Glomerular visceral epithelial cell (primary cell): ENCODE results near the gene FOXK1.
"Not testable (repeated sequence)": the region's sequence is repeated elsewhere in the genome, so short reads cannot be mapped to it uniquely, and the experiment has no call there.

Source experiments
- DNase-seq: peaks from one replicate; pipeline ENCODE4 v3.0.0-alpha.2; 2016; ENCODE audit errors: extremely low spot score

The FOXK1 gene

DNA sequence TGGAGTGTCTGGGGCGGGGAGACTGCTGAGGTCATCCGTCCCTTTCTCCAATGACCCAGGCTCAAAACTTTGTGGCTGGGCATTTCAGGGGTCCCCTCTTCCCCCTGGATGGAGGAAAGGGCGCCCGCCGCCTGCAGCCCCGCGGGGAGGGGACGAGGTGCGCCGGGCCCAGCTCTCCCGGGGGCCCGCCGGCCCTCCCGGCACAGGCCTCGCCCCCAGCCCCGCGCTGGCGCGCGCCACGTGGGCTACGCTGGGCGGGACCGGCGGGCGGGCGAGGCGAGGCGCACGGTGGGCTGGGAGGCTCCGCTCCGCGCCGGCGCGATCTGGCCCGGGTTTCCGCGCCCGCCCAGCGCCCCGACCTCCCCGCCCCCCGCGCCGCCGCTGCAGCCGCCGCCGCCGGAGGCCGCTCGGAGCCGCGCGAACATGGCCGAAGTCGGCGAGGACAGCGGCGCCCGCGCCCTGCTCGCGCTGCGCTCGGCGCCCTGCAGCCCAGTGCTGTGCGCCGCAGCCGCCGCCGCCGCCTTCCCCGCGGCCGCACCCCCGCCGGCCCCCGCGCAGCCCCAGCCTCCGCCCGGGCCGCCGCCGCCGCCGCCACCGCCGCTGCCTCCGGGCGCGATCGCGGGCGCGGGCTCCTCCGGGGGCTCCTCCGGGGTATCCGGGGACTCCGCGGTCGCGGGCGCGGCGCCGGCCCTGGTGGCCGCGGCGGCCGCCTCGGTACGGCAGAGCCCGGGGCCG is at the start of gene FOXK1:
TSS of gene FOXK1 (plus strand) at position 410 of the 735 bp plus-strand sequence. CDS start at position 424, 14 bp downstream.
- DNase-seq = peak; percentile 80

DNA sequence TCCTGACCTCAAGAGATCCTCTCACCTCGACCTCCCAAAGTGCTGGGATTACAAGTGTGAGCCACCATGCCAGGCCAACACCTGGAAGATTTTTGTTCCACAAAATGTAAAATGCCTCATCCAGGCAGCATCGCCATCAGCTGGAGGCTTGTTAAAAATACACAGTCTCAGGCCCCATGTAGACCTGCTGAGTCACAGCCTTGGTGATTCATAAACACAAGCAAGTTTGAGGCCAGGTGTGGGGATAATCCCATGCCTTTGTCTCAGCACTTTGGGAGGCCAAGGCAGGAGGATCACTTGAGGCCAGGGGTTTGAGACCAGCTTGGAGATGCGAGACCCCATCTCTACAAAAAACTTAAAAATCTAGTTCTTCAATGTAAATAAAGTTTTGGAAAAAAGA is 49.1 kb upstream of the FOXK1 start:
- DNase-seq = no peak

DNA sequence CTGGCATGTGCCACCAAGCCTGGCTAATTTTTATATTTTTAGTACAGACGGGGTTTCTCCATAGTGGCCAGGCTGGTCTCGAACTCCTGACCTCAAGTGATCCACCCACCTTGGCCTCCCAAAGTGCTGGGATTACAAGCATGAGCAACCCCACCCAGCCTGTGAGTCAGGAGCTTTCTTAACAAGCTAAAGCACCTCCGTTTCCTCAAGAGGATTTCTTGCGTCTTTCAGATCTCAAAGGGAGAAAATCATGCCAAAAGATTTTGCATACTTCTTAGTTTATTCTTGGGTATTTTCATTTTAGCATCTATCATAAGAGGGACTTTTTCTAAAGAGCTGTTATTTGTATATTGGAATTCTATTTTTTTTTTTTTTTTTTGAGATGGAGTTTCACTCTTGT is 47.9 kb upstream of the FOXK1 start:
- DNase-seq = no peak

DNA sequence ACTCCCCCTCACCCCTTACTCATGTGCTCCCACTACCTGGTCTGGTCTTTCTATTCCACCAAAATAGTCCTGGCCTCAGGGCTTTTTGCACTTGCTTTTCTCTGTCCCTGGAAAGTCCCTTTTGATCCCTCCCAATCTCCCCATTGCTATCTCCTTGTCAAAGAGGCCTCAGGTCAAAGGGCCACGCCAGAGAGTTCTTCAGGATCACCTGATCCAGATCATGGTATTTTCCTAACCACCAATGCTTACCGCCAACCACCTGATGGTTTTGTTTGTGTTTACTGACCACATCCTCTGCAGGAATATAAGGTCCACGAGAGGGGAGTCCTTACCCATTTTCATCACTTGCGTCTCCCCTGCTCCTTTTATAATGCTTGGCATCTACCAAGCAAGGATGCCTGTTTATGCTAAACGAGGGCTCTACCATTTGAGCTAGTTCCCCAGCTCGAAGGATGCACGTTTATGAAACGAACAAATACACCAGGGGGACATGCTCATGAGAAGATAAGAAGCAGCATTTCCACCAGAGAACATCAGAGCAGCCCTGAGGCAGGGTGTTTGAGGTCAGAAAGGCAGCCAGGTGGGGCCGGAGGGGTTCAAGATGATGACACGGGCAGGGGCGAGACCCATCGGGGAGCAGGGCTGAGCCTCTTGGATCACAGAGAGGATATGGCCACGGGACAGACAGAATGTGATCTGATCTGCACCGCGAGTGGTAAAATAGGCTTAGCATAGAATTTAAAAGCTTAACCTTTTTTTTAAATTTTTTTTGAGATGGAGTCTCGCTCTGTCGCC is 43.1 kb upstream of the FOXK1 start:
- DNase-seq = no peak

DNA sequence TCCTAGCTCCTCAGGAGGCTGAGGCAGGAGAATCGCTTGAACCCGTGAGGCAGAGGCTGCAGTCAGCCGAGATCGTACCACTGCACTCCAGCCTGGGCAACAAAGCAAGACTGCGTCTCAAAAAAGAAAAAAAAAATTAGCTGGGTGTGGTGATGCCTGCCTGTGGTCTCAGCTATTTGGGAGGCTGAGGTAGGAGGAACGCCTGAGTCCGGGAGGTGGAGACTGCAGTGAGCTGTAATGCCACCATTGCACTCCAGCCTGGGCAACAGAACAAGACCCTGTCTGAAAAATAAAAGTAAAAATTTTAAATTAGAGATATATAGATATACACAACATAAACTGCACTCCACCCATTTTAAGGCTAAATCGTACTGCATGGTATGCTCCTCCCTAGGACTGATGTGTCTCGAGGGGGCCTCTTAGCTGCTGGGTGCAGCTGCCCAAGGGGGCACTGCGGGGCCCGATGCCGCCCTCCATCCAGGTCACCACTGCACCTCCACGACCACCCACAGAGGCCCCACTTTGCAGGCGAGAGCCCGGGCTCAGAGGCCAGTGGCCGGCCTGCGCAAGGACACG is 40.9 kb upstream of the FOXK1 start:
- DNase-seq = no peak

DNA sequence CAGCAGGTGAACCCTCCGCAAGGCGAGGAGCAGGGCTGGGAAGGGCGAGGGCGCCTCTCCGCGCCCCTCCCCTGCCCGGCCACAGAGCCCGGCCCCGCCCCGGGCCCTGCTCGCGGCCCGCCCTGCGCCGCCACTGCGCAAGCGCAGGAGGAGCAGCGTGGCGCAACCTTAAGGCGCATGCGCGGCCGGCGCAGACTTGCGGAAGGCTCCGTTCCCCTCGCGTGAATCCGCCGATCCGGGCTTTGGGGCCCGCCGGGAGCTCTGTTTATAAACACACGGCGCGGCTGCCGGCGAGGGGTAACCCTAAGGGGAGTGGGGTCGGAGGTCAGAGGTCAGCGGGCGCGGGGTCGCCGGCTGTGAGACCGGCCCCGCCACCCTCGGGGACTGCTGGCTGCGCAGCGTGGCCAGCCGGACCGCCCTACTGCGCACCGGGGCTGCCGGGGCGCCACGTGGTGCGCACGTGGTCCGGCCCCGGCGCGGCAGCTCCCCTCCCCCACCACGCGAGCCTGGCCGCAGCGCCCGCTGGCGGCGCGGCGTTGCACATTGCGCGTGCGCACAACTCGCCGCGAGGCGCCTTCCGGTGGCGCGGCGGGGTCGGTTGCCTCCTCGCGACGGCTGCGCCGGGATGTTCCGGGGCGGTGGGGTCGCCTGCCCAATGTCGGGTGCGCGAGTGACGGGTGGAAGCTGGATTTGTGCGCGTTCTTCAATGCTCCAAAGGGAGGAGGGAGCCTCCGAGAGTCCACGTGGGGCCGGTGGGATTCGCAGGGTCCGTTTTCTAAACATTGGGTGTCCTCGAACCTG is 40.2 kb upstream of the FOXK1 start:
- DNase-seq = peak; percentile 95

DNA sequence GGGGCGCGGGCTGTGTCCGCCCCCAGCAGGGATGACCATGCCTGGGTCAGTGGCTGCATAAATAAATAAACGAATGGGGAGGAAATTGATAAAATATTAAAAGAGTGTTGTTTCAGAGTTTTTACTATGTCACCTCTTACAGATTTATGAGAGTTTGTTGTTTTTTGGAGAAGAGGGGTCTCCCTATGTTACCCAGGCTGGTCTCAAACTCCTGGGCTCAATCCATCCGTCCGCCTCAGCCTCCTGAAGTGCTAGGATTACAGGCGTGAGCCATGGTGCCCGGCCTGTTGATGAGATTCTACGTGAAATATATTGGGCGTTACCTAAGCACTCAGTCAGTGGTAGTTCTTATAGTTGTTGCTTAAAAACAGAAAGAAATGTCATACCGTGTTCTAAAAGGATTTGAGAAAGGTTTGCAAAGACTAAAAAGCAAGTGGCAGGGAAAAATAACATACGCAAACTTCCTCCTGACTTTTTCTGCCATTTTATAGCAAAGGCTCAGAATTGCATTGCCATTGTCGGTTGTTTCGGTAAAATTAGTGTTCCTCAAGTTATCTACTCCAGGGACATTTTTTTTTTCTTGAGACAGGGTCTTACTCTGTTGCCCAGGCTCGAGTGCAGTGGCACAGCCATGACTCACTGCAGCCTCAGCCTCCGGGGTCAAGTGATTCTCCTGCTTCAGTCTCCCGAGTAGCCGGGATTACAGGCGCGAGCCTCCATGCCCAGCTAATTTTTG is 39.5 kb upstream of the FOXK1 start:
- DNase-seq = no peak

DNA sequence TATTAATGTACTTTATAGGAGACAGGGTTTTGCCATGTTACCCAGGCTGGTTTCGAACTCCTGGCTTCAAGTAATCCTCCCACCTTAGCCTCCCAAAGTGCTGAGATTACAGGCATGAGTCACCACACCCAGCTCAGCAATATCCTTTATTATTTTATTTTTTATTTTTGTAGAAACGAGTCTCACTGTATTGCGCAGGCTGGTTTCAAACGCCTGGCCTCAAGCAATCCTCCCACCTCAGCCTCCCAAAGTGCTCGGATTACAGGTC is 39.0 kb upstream of the FOXK1 start:
- not testable (repeated sequence) for DNase-seq

DNA sequence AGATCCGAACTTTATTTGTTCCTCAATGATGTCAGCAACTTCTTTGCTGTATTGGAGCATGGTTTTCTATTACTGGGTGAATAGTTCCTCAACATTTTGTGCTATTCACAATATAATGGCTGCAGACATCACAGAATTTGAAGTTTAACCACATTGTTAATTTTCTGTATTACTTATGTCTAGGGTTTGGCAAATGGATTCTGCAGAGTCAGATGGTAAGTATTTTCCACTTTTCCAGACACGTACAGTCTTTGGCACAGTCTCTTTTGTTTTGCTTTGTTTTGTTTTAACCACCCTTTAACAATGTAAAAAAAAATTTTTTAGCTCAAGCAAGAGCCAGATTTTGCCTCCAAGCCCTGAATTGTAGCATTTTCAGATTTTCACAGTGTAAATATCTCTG is 36.8 kb upstream of the FOXK1 start:
- DNase-seq = no peak

DNA sequence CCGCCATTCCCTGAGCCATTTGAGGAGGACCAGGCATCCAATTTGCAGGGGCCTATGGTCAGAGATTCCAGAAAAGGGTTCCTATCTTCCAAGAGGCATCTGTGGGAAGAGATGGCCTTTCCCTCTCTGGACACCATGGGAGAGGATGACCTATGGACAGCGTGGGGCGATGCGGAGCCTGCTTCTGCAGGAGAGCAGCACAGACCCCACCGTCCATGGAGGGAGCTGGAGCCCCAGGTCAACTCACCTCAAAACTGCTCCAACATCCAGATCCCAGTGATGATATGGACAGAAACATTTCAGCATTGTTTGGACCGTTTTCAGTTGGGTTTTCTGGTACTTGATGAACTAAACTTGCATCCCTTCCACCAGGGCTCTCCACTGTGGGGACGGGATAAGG is 34.0 kb upstream of the FOXK1 start:
- DNase-seq = no peak

DNA sequence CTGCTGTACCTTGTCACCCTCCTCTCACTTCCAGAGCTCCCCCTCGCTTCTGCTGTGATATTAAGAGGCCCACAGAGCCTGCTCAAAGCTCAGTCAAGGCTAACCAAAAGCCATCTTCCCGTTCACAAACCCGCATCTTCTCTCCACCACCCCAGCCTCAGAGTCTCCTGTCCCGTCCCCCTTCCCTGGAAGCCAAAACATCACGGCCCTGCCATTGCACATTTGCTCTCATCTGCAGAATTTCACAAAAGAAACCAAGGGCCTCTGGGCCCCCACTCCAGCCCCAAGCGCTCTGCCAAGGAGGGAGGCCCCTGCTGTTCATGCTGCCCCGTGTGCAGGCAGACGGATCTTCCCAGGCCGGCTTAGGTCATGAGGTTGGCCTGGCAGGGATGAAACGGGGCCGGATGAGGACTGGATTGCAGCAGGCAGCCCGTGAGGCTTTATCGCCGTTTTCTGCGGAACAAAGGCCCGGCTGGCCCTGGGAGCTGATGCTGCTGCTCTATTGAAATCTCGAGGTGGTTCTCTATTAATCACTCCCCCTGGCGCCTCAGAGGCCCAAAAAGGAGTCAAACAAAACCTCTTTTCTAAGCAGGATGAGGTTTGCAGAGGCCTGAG is 31.6 kb upstream of the FOXK1 start:
- peak; percentile 39 for DNase-seq

DNA sequence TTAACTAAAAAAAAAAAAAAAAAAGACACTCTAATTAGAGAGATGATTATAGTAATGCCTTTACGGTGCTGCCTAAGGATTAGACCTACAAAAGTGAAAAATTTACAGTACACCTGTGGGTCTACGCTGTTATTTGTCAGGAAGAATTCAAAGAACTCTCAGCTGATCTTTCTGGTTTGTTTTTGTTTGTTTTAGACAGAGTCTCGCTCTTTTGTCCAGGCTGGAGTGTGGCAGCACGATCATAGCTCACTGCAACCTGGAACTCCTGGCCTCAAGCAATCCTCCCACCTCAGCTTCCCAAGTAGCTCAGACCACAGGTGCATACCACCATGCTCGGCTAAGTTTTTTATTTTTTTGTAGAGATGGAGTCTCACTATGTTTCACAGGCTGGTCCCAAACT is 28.3 kb upstream of the FOXK1 start:
- DNase-seq = no peak

DNA sequence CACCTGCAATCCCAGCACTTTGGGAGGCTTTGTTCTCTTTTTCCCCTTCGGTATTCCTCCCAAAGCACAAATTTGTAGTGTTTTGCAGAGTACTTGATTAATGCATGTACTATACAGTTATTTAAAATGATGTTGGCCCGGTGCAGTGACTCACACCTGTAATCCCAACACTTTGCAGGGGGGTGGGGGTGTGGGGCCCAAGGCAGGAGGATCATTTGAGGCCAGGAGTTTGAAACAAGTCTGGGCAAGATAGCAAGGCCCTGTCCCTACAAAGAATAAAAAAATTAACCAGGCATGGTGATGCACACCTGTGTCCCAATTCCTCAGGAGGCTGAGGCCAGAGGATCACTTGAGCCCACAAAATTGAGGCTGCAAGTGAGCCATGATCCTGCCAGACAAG is 26.8 kb upstream of the FOXK1 start:
- no peak for DNase-seq

DNA sequence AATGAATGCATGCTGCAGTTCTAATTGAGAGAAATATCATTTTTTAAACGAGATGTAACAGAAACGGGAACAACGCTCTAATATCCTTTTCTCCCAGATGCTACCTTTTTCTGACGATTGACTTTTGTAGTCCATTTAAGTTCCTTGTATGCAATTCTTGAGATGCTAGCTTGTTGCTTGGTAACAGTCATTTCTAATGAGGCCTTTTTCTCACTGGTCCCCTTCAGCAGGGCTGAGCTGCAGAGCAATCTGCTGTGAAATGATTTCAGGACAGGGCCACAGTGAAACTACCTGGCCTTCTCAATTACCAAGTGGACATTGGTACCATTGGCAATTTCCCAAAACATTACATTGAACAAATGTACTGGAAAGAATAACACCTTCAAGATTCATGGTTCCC is 26.2 kb upstream of the FOXK1 start:
- DNase-seq = no peak

DNA sequence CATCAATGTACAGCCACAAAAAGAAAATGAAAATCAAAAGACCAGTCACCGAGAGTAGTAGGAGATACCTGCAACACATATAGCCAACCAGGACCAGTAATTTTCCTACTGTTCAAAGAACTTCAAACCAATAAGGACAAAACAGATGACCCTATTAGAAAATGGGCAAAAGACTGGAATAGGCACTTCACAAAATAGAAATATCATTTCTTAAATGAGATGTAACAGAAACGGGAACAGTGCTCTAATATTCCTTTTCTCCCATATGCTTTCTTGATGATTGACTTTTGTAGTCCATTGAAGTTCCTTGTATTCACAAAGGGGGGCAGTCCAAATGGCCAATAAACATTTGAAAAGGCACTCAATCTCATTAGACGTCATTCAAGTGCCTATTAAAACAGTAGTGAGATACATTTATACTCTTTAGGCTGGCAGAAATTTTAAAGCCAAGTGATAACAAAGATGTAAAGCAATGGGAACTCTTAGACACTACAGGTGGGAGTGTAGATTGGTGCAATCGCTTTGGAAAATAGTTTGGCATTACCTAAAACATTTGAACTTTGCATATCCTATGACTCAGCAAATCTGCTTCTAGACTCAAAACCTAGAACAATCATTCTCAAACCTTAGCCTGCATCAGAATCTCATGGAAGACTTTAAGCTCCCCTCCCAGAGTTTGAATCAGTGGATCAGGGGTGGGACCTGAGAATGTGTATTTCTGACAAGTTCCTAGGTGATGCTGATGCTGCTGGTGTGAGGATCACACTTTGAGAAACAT is 24.3 kb upstream of the FOXK1 start:
- no peak for DNase-seq

DNA sequence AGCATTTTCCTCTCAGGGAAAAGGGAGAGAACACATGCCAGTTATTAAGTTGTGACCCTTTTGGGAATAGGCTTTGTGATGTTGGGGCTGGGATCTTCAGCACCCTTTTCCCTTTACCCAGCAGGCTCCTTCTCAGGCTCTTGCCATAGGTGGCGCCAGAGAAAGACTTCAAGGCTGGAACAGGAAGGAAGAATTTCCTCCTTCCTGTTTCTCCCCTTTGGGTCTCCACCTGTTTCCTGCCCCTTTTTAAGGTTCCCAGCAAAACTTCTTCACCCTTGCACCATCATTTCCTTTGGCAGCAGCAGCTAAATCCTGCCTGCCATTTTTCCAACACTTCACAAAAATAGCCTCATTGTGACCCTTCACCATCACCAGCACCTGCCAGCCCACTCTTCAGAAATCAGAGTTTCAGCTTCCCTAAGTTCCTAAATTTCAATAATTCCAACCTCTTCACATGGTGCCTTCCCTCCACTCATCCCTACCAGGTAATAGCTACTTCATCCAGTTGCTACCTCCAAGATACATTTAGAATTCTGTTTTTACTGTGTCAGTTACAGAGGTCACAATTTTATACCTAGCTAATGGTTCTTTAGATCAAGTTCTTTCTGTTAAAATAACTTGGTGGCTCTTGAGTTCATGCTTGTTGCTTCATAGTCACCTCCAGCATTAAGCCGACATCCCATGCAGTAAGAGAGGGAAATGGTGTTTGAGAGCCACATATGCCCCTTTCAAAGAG is 22.4 kb upstream of the FOXK1 start:
- DNase-seq = no peak

DNA sequence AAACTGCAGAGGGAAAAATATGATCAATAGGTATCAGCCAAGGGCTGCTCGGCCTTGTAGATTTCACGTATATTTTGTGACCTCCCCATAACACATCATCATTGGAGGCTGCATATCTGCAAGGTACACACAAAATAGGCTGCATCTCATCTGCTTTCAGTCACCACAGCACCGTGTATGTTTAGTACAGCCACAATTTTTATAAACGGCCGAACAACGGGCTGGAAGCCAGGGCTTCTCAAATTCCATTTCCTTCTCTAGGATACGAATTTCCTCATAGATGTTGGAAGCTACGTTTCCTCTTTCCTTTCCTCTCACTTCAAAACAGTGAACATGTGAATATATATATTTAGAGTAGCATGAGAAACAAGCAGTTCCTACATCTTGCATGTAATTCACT is 20.2 kb upstream of the FOXK1 start:
- no peak for DNase-seq

DNA sequence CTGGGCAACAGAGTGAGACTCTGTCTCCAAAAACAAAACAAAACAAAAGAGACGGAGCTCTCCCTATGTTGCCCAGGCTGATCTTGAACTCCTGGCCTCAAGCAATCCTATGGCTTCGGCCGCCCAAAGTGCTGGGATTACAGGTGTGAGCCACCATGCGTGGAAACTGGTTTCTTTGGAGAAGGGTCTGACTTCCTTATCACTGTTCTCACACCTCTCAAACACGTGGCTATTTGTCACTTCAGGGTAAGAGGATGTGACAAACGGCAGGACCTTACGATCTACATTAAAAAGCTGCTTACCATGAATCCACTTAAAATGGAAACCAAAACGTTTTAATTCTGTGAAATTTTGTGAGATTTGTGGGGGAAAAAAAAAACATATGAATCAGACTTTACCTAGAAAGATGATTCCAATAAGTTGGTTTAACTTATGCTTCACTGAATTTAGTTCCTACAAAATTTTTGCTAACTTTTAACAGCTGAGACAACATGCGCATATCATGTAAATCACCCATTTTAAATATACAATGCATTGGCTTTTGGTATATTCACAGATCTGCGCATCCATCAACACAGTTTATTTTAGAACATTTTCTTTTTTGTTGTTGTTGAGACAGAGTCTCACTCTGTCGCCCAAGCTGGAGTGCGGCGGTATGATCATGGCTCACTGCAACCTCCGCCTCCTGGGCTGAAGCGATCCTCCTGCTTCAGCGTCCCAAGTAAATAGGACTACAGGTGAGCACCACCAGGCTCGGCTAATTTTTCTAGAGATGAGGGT is 18.7 kb upstream of the FOXK1 start:
- no peak for DNase-seq

DNA sequence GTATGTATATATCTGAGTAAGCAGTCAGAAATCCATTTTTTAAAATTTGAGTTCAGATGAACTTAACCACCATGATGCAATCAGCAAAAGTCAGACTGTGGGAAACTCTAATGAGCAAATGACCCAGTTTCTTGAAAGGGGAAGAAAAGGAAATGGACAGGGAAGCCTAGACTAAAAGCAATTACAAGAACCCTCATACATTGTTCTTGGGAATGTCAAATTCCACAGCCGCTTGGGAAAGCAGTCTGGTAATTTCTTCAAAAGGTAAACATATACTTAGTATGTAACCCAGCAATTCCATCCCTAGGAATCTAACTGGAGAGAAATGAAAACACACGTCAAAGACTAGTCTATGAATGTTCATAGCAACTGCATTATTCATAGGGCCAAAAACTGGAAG is 16.4 kb upstream of the FOXK1 start:
- DNase-seq = peak; percentile 86
